ENCODE measurements around the gene POLR3K.
"Not testable (repeated sequence)": the region's sequence is repeated elsewhere in the genome, so short reads cannot be mapped to it uniquely, and the experiment has no call there.

The POLR3K gene

GRCh38 chr16:42691-43090, 10.7 kb downstream of the POLR3K start:
- in situ Hi-C loops (cut with HindIII; ENCODE audit: low pct_unique_long_range_greater_than_20kb, low sequenced_read_pairs): no loop called here
- DNase-seq (ENCODE audit: low read depth in 1 of 2, low spot score in 1 of 2): no peak
- TF ChIP-seq JUND (IDR thresholded peaks at IDR 0.05; ENCODE audit: low read depth): no peak

- no peak for TF ChIP-seq JUND (IDR thresholded peaks at IDR 0.05; ENCODE audit: low read depth)
- in situ Hi-C loops (cut with HindIII; ENCODE audit: low pct_unique_long_range_greater_than_20kb, low sequenced_read_pairs): no loop called here
Measured at GRCh38 chr16:42069-42457, 11.3 kb downstream of the POLR3K start.

GRCh38 chr16:41439-42068, 11.9 kb downstream of the POLR3K start:
- TF ChIP-seq JUND (IDR thresholded peaks at IDR 0.05; ENCODE audit: low read depth): no peak
- no peak for DNase-seq (ENCODE audit: low read depth in 1 of 2, low spot score in 1 of 2)
- in situ Hi-C loops (cut with HindIII; ENCODE audit: low pct_unique_long_range_greater_than_20kb, low sequenced_read_pairs): no loop called here

More at GRCh38 chr16:42069-42457, 11.3 kb downstream of the POLR3K start:
- DNase-seq (ENCODE audit: low read depth in 1 of 2, low spot score in 1 of 2): no peak

GRCh38 chr16:38941-39892, 14.2 kb downstream of the POLR3K start:
- no peak for TF ChIP-seq JUND (IDR thresholded peaks at IDR 0.05; ENCODE audit: low read depth)
- DNase-seq (ENCODE audit: low read depth in 1 of 2, low spot score in 1 of 2): peak in 1 of 2 experiments; percentile 86
- in situ Hi-C loops (cut with HindIII; ENCODE audit: low pct_unique_long_range_greater_than_20kb, low sequenced_read_pairs): no loop called here

- in situ Hi-C loops (cut with HindIII; ENCODE audit: low pct_unique_long_range_greater_than_20kb, low sequenced_read_pairs); DNase-seq (ENCODE audit: low read depth in 1 of 2, low spot score in 1 of 2): not testable (repeated sequence)
Measured at GRCh38 chr16:38206-38605, 15.2 kb downstream of the POLR3K start.

- TF ChIP-seq JUND (IDR thresholded peaks at IDR 0.05; ENCODE audit: low read depth): no peak
- DNase-seq (ENCODE audit: low read depth in 1 of 2, low spot score in 1 of 2): no peak
- in situ Hi-C loops (cut with HindIII; ENCODE audit: low pct_unique_long_range_greater_than_20kb, low sequenced_read_pairs): no loop called here
Measured at GRCh38 chr16:37511-37910, 15.9 kb downstream of the POLR3K start.

GRCh38 chr16:36336-36984, 16.9 kb downstream of the POLR3K start:
- in situ Hi-C loops (cut with HindIII; ENCODE audit: low pct_unique_long_range_greater_than_20kb, low sequenced_read_pairs): no loop called here

GRCh38 chr16:35678-36305, 17.6 kb downstream of the POLR3K start:
- no peak for DNase-seq (ENCODE audit: low read depth in 1 of 2, low spot score in 1 of 2)
- in situ Hi-C loops (cut with HindIII; ENCODE audit: low pct_unique_long_range_greater_than_20kb, low sequenced_read_pairs): no loop called here
- TF ChIP-seq JUND (IDR thresholded peaks at IDR 0.05; ENCODE audit: low read depth): no peak

More at GRCh38 chr16:36336-36984, 16.9 kb downstream of the POLR3K start:
- no peak for TF ChIP-seq JUND (IDR thresholded peaks at IDR 0.05; ENCODE audit: low read depth)
- no peak for DNase-seq (ENCODE audit: low read depth in 1 of 2, low spot score in 1 of 2)

GRCh38 chr16:35011-35677, 18.3 kb downstream of the POLR3K start:
- no peak for TF ChIP-seq JUND (IDR thresholded peaks at IDR 0.05; ENCODE audit: low read depth)
- in situ Hi-C loops (cut with HindIII; ENCODE audit: low pct_unique_long_range_greater_than_20kb, low sequenced_read_pairs): no loop called here
- no peak for DNase-seq (ENCODE audit: low read depth in 1 of 2, low spot score in 1 of 2)

- no peak for TF ChIP-seq JUND (IDR thresholded peaks at IDR 0.05; ENCODE audit: low read depth)
- DNase-seq (ENCODE audit: low read depth in 1 of 2, low spot score in 1 of 2): no peak
- in situ Hi-C loops (cut with HindIII; ENCODE audit: low pct_unique_long_range_greater_than_20kb, low sequenced_read_pairs): no loop called here
Measured at GRCh38 chr16:34648-34987, 18.8 kb downstream of the POLR3K start.

- in situ Hi-C loops (cut with HindIII; ENCODE audit: low pct_unique_long_range_greater_than_20kb, low sequenced_read_pairs): no loop called here
- no peak for DNase-seq (ENCODE audit: low read depth in 1 of 2, low spot score in 1 of 2)
- TF ChIP-seq JUND (IDR thresholded peaks at IDR 0.05; ENCODE audit: low read depth): no peak
Measured at GRCh38 chr16:33877-34647, 19.3 kb downstream of the POLR3K start.

- DNase-seq (ENCODE audit: low read depth in 1 of 2, low spot score in 1 of 2); in situ Hi-C loops (cut with HindIII; ENCODE audit: low pct_unique_long_range_greater_than_20kb, low sequenced_read_pairs): not testable (repeated sequence)
Measured at GRCh38 chr16:33154-33876, 20.1 kb downstream of the POLR3K start.

GRCh38 chr16:30627-31026, 22.8 kb downstream of the POLR3K start:
- in situ Hi-C loops (cut with HindIII; ENCODE audit: low pct_unique_long_range_greater_than_20kb, low sequenced_read_pairs); DNase-seq (ENCODE audit: low read depth in 1 of 2, low spot score in 1 of 2): not testable (repeated sequence)

GRCh38 chr16:25926-26348, 27.5 kb downstream of the POLR3K start:
- DNase-seq (ENCODE audit: low read depth in 1 of 2, low spot score in 1 of 2); in situ Hi-C loops (cut with HindIII; ENCODE audit: low pct_unique_long_range_greater_than_20kb, low sequenced_read_pairs): not testable (repeated sequence)

- in situ Hi-C loops (cut with HindIII; ENCODE audit: low pct_unique_long_range_greater_than_20kb, low sequenced_read_pairs); DNase-seq (ENCODE audit: low read depth in 1 of 2, low spot score in 1 of 2): not testable (repeated sequence)
Measured at GRCh38 chr16:24151-24550, 29.3 kb downstream of the POLR3K start.
